Cardiac fibroblast (primary cell): ENCODE results near the gene CDH13.

Source experiments
- DNase-seq, 2 donors: peaks; one replicate each; pipeline versions ENCODE4 v3.0.0 to v3.0.0-alpha.2; 2010; ENCODE audit warnings: low read depth in 2 of 2
- H3K4me3 ChIP-seq, 2 donors: replicated peaks in 1 of 2; 1 replicate in 1 of 2; 2 replicates in 1 of 2; pipeline ENCODE4 v1.5.1; 2011; ENCODE audit warnings: low read depth in 2 of 2, low read length in 2 of 2, mild to moderate bottlenecking in 2 of 2, moderate library complexity in 1 of 2
- TF ChIP-seq, protein P1 (sequence below): IDR thresholded peaks from one replicate; pipeline ENCODE4 v1.5.1; 2011; ENCODE audit warnings: low read depth, mild to moderate bottlenecking, low read length, inconsistent platforms

CDH13 gene

DNA sequence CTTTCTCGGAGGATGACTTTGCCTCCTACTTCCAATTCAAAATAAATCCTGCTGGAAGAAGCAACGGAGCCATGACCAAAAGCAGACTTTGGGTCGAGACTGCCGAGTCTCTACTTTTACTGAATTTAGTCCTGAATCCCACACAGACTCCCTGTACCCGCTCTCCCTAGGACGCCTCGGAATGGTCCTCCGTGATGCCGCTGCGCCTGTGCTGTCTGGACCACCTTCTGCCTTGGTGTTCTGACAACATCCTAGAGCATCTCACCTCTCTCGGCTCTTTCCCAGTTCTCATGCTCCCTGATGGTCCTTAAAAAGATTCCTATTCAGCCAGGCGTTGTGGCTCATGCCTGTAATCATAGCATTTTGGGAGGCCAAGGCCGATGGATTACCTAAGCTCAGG is 999.9 kb downstream of the CDH13 start:
- TF ChIP-seq, protein P1, sequence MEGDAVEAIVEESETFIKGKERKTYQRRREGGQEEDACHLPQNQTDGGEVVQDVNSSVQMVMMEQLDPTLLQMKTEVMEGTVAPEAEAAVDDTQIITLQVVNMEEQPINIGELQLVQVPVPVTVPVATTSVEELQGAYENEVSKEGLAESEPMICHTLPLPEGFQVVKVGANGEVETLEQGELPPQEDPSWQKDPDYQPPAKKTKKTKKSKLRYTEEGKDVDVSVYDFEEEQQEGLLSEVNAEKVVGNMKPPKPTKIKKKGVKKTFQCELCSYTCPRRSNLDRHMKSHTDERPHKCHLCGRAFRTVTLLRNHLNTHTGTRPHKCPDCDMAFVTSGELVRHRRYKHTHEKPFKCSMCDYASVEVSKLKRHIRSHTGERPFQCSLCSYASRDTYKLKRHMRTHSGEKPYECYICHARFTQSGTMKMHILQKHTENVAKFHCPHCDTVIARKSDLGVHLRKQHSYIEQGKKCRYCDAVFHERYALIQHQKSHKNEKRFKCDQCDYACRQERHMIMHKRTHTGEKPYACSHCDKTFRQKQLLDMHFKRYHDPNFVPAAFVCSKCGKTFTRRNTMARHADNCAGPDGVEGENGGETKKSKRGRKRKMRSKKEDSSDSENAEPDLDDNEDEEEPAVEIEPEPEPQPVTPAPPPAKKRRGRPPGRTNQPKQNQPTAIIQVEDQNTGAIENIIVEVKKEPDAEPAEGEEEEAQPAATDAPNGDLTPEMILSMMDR = no peak
- no peak for DNase-seq
- no peak overlapping the region for H3K4me3 ChIP-seq

DNA sequence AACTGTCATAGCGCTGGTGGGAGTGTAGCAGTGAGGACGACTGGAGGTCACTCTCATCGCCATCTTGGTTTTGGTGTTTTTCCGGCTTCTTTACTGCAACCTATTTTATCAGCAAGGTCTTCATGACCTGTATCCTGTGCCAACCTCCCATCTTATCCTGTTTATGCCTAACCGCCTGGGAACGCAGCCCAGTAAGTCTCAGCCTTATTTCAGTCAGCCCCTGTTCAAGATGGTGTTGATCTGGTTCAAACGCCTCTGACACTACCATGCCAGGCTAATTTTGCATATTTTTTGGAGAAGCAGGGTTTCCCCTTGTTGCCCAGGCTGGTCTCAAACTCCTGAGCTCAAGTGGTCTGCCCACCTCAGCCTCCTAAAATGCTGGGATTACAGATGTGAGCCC is 1001.2 kb downstream of the CDH13 start:
- no peak for DNase-seq
- H3K4me3 ChIP-seq = no peak overlapping the region
- TF ChIP-seq, protein P1 = no peak

DNA sequence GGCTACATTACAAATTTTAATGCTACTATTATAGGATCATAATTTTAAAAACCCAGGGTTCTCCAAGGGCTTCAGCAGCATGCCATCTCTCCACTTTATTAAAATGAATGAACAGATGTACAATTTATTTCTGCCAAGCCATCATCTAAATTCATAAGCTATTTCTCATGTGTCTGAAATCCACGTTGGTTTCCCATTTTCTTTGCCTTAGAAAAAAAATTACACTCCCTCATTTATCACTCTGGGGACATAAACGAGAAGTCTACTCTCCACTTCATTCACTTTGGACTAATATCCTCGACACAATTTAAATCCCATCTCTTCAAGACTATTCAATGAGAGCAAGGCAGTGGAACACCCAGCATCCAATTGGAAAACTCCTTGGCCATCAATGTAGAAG is 1002.7 kb downstream of the CDH13 start:
- no peak for DNase-seq
- TF ChIP-seq, protein P1 = no peak
- H3K4me3 ChIP-seq = no peak overlapping the region

DNA sequence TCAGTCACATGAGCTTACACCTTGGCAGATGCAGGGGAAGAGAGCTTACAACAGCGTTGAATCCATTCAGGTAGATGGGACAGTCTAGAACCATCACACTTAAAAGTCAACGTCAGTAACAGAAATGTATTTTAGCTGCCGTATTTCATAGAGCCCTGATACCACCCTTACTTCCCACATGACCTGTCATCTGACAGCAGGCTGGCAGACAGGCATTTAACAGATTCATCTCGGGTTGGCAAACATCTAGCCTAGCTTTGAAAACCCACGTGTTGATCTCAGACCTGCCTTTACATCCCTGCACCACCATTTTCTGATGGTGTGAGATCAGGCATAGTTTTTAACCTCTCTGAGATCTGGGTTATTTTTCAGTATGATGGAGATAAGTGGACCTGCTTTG is 1003.1 kb downstream of the CDH13 start:
- no peak overlapping the region for H3K4me3 ChIP-seq
- no peak for DNase-seq
- TF ChIP-seq, protein P1 = no peak

DNA sequence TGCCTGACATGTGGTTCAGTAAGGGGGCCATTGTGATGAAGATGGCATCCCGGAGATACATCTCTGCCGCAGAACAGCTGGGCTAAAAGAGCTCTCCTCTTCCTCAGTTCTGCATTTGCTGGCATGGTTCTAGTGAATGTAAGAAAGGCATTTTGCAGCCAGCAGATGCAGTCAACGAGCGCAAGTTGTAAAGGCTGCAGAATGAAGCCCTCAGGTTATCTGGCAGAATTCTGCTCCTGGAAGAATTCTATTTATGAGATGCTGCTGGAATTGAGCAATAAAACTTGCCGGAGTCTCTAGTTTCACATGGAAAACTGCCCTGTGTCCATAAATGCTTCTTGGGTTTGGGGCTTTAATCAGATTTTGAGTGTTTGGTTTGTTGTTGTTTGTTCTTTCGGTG is 1004.2 kb downstream of the CDH13 start:
- TF ChIP-seq, protein P1 = no peak
- no peak overlapping the region for H3K4me3 ChIP-seq
- DNase-seq = no peak

DNA sequence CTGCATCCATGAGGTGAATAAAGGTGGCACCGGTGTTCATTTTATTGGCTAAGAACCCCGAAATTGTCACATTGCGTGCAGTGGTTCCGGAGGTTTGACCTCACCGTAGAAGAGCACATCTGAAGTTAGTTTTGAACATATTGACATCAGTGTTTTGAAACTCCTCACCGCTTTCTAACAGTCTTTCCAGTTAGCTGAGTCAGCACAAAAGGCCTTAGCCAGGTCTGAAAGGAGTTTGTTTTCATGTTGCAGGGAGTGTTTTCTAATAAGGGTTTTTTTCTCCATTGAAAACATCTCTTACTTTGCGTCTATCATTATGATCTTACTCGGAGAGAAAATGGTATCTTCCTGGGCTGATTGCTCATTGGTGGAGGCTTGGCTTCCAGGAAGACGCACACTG is 1006.5 kb downstream of the CDH13 start:
- TF ChIP-seq, protein P1 = no peak
- H3K4me3 ChIP-seq = no peak overlapping the region
- no peak for DNase-seq

DNA sequence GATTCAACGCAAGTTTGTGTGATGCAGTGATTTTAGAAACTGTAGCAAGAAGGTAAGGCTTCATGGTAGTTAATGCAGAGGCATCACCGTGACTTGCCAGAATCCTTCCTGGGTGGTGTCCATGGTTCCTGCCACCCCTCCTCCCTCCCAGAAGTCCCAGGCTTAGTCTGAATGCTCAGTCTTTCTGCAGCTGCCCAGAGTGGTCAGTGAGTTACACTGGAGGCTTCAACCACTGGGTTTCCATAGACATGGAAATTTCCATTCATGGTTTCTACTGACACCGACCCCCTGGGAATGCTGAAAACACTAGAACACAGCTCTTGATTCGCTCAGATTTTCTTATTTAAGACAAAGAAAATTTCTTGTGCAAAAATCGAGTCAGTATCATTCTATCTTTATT is 1021.6 kb downstream of the CDH13 start:
- DNase-seq = no peak
- TF ChIP-seq, protein P1 = no peak
- H3K4me3 ChIP-seq = no peak overlapping the region
